T47D (cell line): Measurements from ENCODE around the gene ACO2.
A peak's percentile ranks its signal among the peaks of the same experiment; 100 is the strongest.

Source experiments
- DNase-seq, 2 experiments: peaks; one replicate each; pipeline versions ENCODE4 v3.0.0 to v3.0.0-alpha.2; 2011 to 2012; ENCODE audit warnings: low read depth in 1 of 2, low spot score in 1 of 2
- JUND ChIP-seq: IDR thresholded peaks from 2 replicates; pipeline ENCODE4 v1.6.1; 2012; ENCODE audit warnings: low read depth
- in situ Hi-C: cut with HindIII; loops from 2 replicates; pipeline ENCODE4 v1.10.0; 2016; ENCODE audit warnings: low sequenced_read_pairs, low pct_unique_long_range_greater_than_20kb

Gene ACO2

GRCh38 chr22:41524809-41525449 lies 56.0 kb downstream of the ACO2 start:
- TF ChIP-seq JUND, result no peak
- in situ Hi-C loops, result no loop called here
- DNase-seq, result no peak

GRCh38 chr22:41525450-41526225 lies 56.7 kb downstream of the ACO2 start:
- no peak for DNase-seq
- TF ChIP-seq JUND, result no peak
- in situ Hi-C loops, result no loop called here

GRCh38 chr22:41526226-41526829 lies 57.4 kb downstream of the ACO2 start:
- TF ChIP-seq JUND, result no peak

GRCh38 chr22:41526830-41527799 lies 58.2 kb downstream of the ACO2 start:
- DNase-seq, result peak; percentile 51 to 58
- in situ Hi-C loops, result no loop called here
- TF ChIP-seq JUND, result no peak

More at GRCh38 chr22:41526226-41526829, 57.4 kb downstream of the ACO2 start:
- DNase-seq, result no peak
- in situ Hi-C loops, result no loop called here

GRCh38 chr22:41528132-41528766 lies 59.3 kb downstream of the ACO2 start:
- TF ChIP-seq JUND, result no peak
- no peak for DNase-seq
- in situ Hi-C loops, result no loop called here

GRCh38 chr22:41528938-41529561 lies 60.1 kb downstream of the ACO2 start:
- DNase-seq, result no peak
- in situ Hi-C loops, result no loop called here
- TF ChIP-seq JUND, result no peak

- in situ Hi-C loops, result no loop called here
- DNase-seq, result no peak
- no peak for TF ChIP-seq JUND
Measured at GRCh38 chr22:41530890-41531714, 62.2 kb downstream of the ACO2 start.

- TF ChIP-seq JUND, result no peak
- in situ Hi-C loops, result no loop called here
- no peak for DNase-seq
Measured at GRCh38 chr22:41531715-41532477, 63.0 kb downstream of the ACO2 start.

GRCh38 chr22:41532908-41533825 lies 64.2 kb downstream of the ACO2 start:
- DNase-seq, result peak in 1 of 2 experiments; percentile 55
- in situ Hi-C loops, result no loop called here
- no peak for TF ChIP-seq JUND
